B cell (primary cell): ENCODE results near the gene OCA2. TPM values are rescaled to one million over a fixed set of nuclear protein-coding genes. Genes with fewer than 3 reads are reported as not detected.

Experiments used
- ATAC-seq: fragments of 200-7000 bp; cut with Tn5 transposase; one replicate; pipeline ENCODE4 v1.10.0; 2021; ENCODE audit warnings: low read depth, mild to moderate bottlenecking, moderate number of reproducible peaks, moderate library complexity
- CTCF ChIA-PET: fragments of 350-600 bp; sonication (Branson Sonifier 250); formaldehyde crosslinking; loops from one replicate; lab custom pipeline; 2021; ENCODE audit warnings: antibody characterized with exemption, inconsistent platforms; lab: Charles Lee
- POLR2A ChIA-PET: fragments of 350-600 bp; sonication (Branson Sonifier 250); formaldehyde crosslinking; loops from one replicate; lab custom pipeline; 2021; ENCODE audit warnings: antibody characterized with exemption; lab: Charles Lee
- DNase-seq: peaks from one replicate; pipeline ENCODE4 v3.0.0; 2013
- H2AFZ ChIP-seq: 2 replicates; pipeline ENCODE4 v1.6.1; 2012; ENCODE audit warnings: mild to moderate bottlenecking, low read depth, low read length; ENCODE audit not compliant: insufficient read depth, poor library complexity, severe bottlenecking
- H3K27ac ChIP-seq, 2 donors: 1 replicate in 1 of 2; 2 replicates in 1 of 2; pipeline ENCODE4 v1.5.1; 2012 to 2013; ENCODE audit warnings: low read length in 2 of 2, mild to moderate bottlenecking in 2 of 2, moderate library complexity in 1 of 2
- H3K27me3 ChIP-seq, 4 experiments: fragments of 200-600 bp in 1 of 4; sonication (generic) in 1 of 4; replicated peaks in 1 of 4; 1 replicate in 2 of 4; 2 replicates in 2 of 4; pipeline versions ENCODE4 v1.6.1 to v1.7.0; 2013 to 2016; ENCODE audit warnings: low read length in 3 of 4, mild to moderate bottlenecking in 2 of 4, mixed read lengths in 1 of 4, moderate library complexity in 1 of 4; ENCODE audit not compliant: insufficient read depth in 4 of 4, control insufficient read depth in 3 of 4; ENCODE audit errors: control extremely low read depth in 1 of 4
- H3K36me3 ChIP-seq, 2 experiments: replicated peaks in 1 of 2; 1 replicate in 1 of 2; 2 replicates in 1 of 2; pipeline versions ENCODE4 v1.6.1 to v1.7.1; 2013; ENCODE audit warnings: low read length in 1 of 2; ENCODE audit not compliant: insufficient read depth in 2 of 2, control insufficient read depth in 1 of 2; ENCODE audit errors: control extremely low read depth in 1 of 2, extremely low read depth in 1 of 2
- H3K4me1 ChIP-seq, 2 donors: fragments of 200-600 bp in 1 of 2; sonication (generic) in 1 of 2; 1 replicate in 1 of 2; 2 replicates in 1 of 2; pipeline versions ENCODE4 v1.5.1 to v1.6.1; 2013 to 2017; ENCODE audit warnings: low read length in 2 of 2; ENCODE audit not compliant: control insufficient read depth in 2 of 2, insufficient read depth in 2 of 2
- H3K4me2 ChIP-seq: replicated peaks from 2 replicates; pipeline ENCODE3; 2012; ENCODE audit warnings: mild to moderate bottlenecking, low read depth, low read length; ENCODE audit not compliant: poor library complexity, severe bottlenecking
- H3K4me3 ChIP-seq, 5 experiments: fragments of 200-600 bp in 1 of 5; sonication (generic) in 1 of 5; 1 replicate in 3 of 5; 2 replicates in 2 of 5; pipeline versions ENCODE4 v1.5.1 to v1.7.0; 2011 to 2016; ENCODE audit warnings: low read length in 4 of 5, mild to moderate bottlenecking in 4 of 5, low read depth in 2 of 5, control low read depth in 1 of 5, moderate library complexity in 1 of 5; ENCODE audit not compliant: insufficient read depth in 1 of 5; ENCODE audit errors: control extremely low read depth in 1 of 5, extremely low read depth in 1 of 5
- H3K79me2 ChIP-seq: fragments of 200-600 bp; sonication (generic); one replicate; pipeline ENCODE4 v1.6.0; 2016; ENCODE audit warnings: low read length; ENCODE audit not compliant: control insufficient read depth, insufficient read depth
- H3K9ac ChIP-seq: fragments of 200-600 bp; sonication (generic); 2 replicates; pipeline ENCODE4 v1.6.1; 2017; ENCODE audit warnings: mild to moderate bottlenecking, low read length, moderate library complexity
- H3K9me3 ChIP-seq, 3 donors: one replicate each; pipeline versions ENCODE4 v1.6.1 to v1.7.1; 2013; ENCODE audit warnings: low read length in 2 of 3; ENCODE audit not compliant: control insufficient read depth in 2 of 3, insufficient read depth in 1 of 3; ENCODE audit errors: control extremely low read depth in 1 of 3
- H4K20me1 ChIP-seq: 2 replicates; pipeline ENCODE4 v1.6.0; 2012; ENCODE audit warnings: mild to moderate bottlenecking, low read length; ENCODE audit not compliant: insufficient read depth, control insufficient read depth, poor library complexity, severe bottlenecking
- H3K27ac Mint-ChIP-seq: one replicate; pipeline ENCODE4 v1.8.0; 2021; ENCODE audit warnings: mixed read lengths
- H3K27me3 Mint-ChIP-seq: one replicate; pipeline ENCODE4 v1.8.0; 2021; ENCODE audit warnings: mixed read lengths
- H3K4me1 Mint-ChIP-seq: one replicate; pipeline ENCODE4 v1.8.0; 2021; ENCODE audit warnings: mixed read lengths
- H3K4me3 Mint-ChIP-seq: one replicate; pipeline ENCODE4 v1.8.0; 2021; ENCODE audit warnings: mixed read lengths
- H3K9me3 Mint-ChIP-seq: one replicate; pipeline ENCODE4 v1.8.0; 2022; ENCODE audit warnings: mixed read lengths; ENCODE audit not compliant: insufficient read depth
- CTCF ChIP-seq: fragments of 200-600 bp; IDR thresholded peaks from one replicate; pipeline ENCODE4 v1.8.0; 2022; ENCODE audit warnings: antibody characterized with exemption, mild to moderate bottlenecking
- EZH2 ChIP-seq: IDR thresholded peaks from 2 replicates; pipeline ENCODE4 v1.6.1; 2012; ENCODE audit warnings: borderline replicate concordance, low read depth, mild to moderate bottlenecking, moderate library complexity, low read length; ENCODE audit not compliant: insufficient read depth, poor library complexity, severe bottlenecking
- WGBS: methylation state at CpG from one replicate; pipeline ENCODE4 v1.1.5; 2013; ENCODE audit warnings: missing lambda C conversion rate; ENCODE audit not compliant: insufficient coverage; 5-methylcytosine and 5-hydroxymethylcytosine counted together
- intact Hi-C: fragments of 100-400 bp; cut with micrococcal nuclease; formaldehyde crosslinking; loops from one replicate; pipeline ENCODE4 v1.10.0; 2022
- polyA plus RNA-seq: library from polyadenylated mRNA; depleted of rRNA; stranded (reverse); fragments of >200 nt; gene quantifications from 2 replicates; pipeline ENCODE4 v1.2.3, GENCODE V29; 2012
- total RNA-seq, 2 donors: library from RNA; stranded (reverse); fragments of 120-200 nt in 1 of 2; gene quantifications; 1 replicate in 1 of 2; 2 replicates in 1 of 2; pipeline versions ENCODE4 v1.2.3 to v1.2.4, GENCODE V29; 2013 to 2022

Gene OCA2
- total and polyA plus RNA-seq, 2 donors (not counting 1 experiment from before 2014, with no cell fraction given), result 0.12 TPM; not detected in 1

GRCh38 chr15:28080386-28080785 is 18.7 kb downstream of the OCA2 start:
- CTCF ChIA-PET, result no interaction called here
- no peak overlapping the region for H3K4me2 ChIP-seq
- peaks cover 17% of the 10 kb centered on the region for H3K27me3 Mint-ChIP-seq
- no peak overlapping the region for H2AFZ ChIP-seq
- no peak overlapping the region for H3K27ac ChIP-seq
- intact Hi-C loops, result no loop called here
- peaks cover 0 to 10% (median 0%) of the 10 kb centered on the region in 4 experiments for H3K27me3 ChIP-seq
- 83% methylated on average over 5 of the region's 8 CpGs for WGBS
- H3K36me3 ChIP-seq, result no peaks in the 10 kb centered on the region
- no peaks in the 10 kb centered on the region for H3K4me1 ChIP-seq
- no peak for DNase-seq
- no peak overlapping the region for H3K27ac Mint-ChIP-seq
- no peaks in the 10 kb centered on the region for H3K9me3 Mint-ChIP-seq
- H4K20me1 ChIP-seq, result no peaks in the 10 kb centered on the region
- no peak for ATAC-seq
- H3K9me3 ChIP-seq, result peaks cover 0 to 10% (median 0%) of the 10 kb centered on the region in 3 donors
- no peak overlapping the region for H3K4me3 ChIP-seq
- POLR2A ChIA-PET, result no interaction called here
- no peak overlapping the region for H3K4me3 Mint-ChIP-seq
- no peaks in the 10 kb centered on the region for H3K4me1 Mint-ChIP-seq
- no peak for TF ChIP-seq CTCF
- TF ChIP-seq EZH2, result no peak
- no peaks in the 10 kb centered on the region for H3K79me2 ChIP-seq
- no peak overlapping the region for H3K9ac ChIP-seq

GRCh38 chr15:28079313-28079969 is 19.7 kb downstream of the OCA2 start:
- H3K27ac ChIP-seq, result no peak overlapping the region

More at GRCh38 chr15:28079313-28079969, 19.7 kb downstream of the OCA2 start:
- Histone ChIP-seq H3K9me3 (peaks cover 0 to 5% (median 0%) of the 10 kb centered on the region in 3 donors), H3K79me2 (no peaks in the 10 kb centered on the region), H4K20me1 (no peaks in the 10 kb centered on the region), H3K9ac (no peak overlapping the region), H3K4me1 (no peaks in the 10 kb centered on the region), H3K27me3 (peaks cover 0 to 5% (median 0%) of the 10 kb centered on the region in 4 experiments), H3K4me2 (no peak overlapping the region), H3K36me3 (no peaks in the 10 kb centered on the region), H2AFZ (no peak overlapping the region), H3K4me3 (no peak overlapping the region)
- intact Hi-C loops, result no loop called here
- ATAC-seq (no peak), DNase-seq (no peak)
- Mint-ChIP-seq H3K27ac (no peak overlapping the region), H3K27me3 (peaks cover 17% of the 10 kb centered on the region), H3K4me1 (no peaks in the 10 kb centered on the region), H3K4me3 (no peak overlapping the region), H3K9me3 (no peaks in the 10 kb centered on the region)
- ChIA-PET POLR2A (no interaction called here), CTCF (no interaction called here)
- no peak for TF ChIP-seq CTCF
- TF ChIP-seq EZH2, result no peak
- 95% methylated on average over 8 of the region's 9 CpGs for WGBS
